ENCODE data around the gene RPS10. TPM values are rescaled to one million over a fixed set of nuclear protein-coding genes. Genes with fewer than 3 reads are reported as not detected.
A peak's percentile ranks its signal among the peaks of the same experiment; 100 is the strongest.

The RPS10 gene
- total RNA-seq, 3 donors from 2014 or later (not counting 1 experiment from before 2014, with no cell fraction given), result 916 to 1,058 (median 1,045) TPM

GRCh38 chr6:34466242-34467185 lies 40.6 kb upstream of the RPS10 start:
- Histone ChIP-seq H3K27me3 (ENCODE audit: control insufficient read depth, insufficient read depth, low read length) (no peaks in the 10 kb centered on the region), H3K36me3 (ENCODE audit: control insufficient read depth, insufficient read depth, low read length) (no peaks in the 10 kb centered on the region), H3K4me3 (ENCODE audit: low read length) (peak overlapping the region; percentile 30), H3K27ac (ENCODE audit: low read length) (no peak overlapping the region), H3K4me1 (ENCODE audit: control insufficient read depth, insufficient read depth, low read length) (peaks cover 40% of the 10 kb centered on the region), H3K9me3 (ENCODE audit: control insufficient read depth, insufficient read depth, low read length) (no peaks in the 10 kb centered on the region)
- no peaks in the 10 kb centered on the region for H3K9me3 Mint-ChIP-seq
- H3K27me3 Mint-ChIP-seq (ENCODE audit: low read depth in 2 of 2), result peaks cover 15 to 18% of the 10 kb centered on the region in 2 donors
- H3K36me3 Mint-ChIP-seq, result no peaks in the 10 kb centered on the region
- intact Hi-C loops (cut with micrococcal nuclease), result loop anchor here (10.0 kb wide), 1 partner anchor 738 kb away; no protein-coding TSS in a partner anchor
- peaks cover 0 to 18% of the 10 kb centered on the region in 2 donors for H3K4me1 Mint-ChIP-seq
- H3K4me3 Mint-ChIP-seq, result no peak overlapping the region
- DNase-seq (no peak), ATAC-seq (no peak)
- TF ChIP-seq CTCF (IDR thresholded peaks at IDR 0.05), result no peak
- no peak overlapping the region for H3K27ac Mint-ChIP-seq
- WGBS (ENCODE audit: insufficient coverage), result 68% methylated on average over 27 of the region's 28 CpGs

DNA sequence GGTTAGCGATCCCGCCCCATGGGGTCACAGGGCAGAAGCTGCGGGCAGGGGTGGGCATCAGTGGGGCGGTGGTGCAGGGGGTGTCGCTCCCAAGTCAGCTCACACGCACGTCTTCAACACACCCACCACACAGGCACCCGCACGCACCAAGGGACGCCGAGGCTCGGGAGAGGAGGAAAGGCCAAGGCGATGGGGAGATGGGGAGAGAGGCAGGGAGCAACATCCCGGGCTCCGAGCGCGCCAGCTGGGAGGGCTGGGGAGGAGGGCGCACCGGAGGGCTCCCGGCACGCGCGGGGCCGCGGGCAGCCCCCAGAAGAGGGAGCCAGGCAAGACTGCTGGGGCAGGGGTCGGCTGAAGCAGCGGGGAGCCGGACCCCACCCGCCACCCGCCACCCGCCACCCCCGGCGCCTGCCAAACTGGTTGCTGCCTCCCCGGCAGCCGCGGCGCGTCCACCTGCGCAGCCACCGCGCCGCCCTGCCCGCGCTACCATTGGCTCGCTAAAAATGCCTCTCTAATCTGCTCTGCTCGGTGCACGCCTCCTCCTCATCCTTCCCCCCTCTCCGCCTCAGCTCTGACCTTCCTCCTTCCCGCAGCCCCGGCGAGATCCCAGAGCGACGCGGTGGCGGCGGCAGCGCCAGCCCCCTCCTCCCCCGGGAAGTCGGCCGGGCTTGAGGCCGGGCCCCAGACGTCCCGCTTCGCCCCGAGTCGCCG lies 39.8 kb upstream of the RPS10 start, which contains the start of gene PACSIN1:
PACSIN1 (plus strand) TSS at position 546 of the 711 bp plus-strand sequence. CDS start 60,230 bp downstream, outside the sequence.
- Histone ChIP-seq H3K27ac (ENCODE audit: low read length) (no peak within 1 kb of the TSS), H3K4me3 (ENCODE audit: low read length) (peak within 1 kb of the TSS; percentile 33), H3K36me3 (ENCODE audit: control insufficient read depth, insufficient read depth, low read length) (no peaks in the 10 kb centered on the region), H3K27me3 (ENCODE audit: control insufficient read depth, insufficient read depth, low read length) (no peaks in the 10 kb centered on the region), H3K4me1 (ENCODE audit: control insufficient read depth, insufficient read depth, low read length) (peaks cover 40% of the 10 kb centered on the region), H3K9me3 (ENCODE audit: control insufficient read depth, insufficient read depth, low read length) (no peaks in the 10 kb centered on the region)
- peak in 1 of 2 donors; percentile 38 for DNase-seq
- no peak for TF ChIP-seq CTCF (IDR thresholded peaks at IDR 0.05)
- Mint-ChIP-seq H3K4me3 (no peak within 1 kb of the TSS), H3K36me3 (no peaks in the 10 kb centered on the region), H3K27ac (peak within 1 kb of the TSS in 1 of 2 donors; percentile 48), H3K4me1 (peaks cover 0 to 18% of the 10 kb centered on the region in 2 donors), H3K27me3 (ENCODE audit: low read depth in 2 of 2) (peaks cover 15 to 18% of the 10 kb centered on the region in 2 donors), H3K9me3 (no peaks in the 10 kb centered on the region)
- ATAC-seq, result peak in 2 of 3 donors; percentile 40 to 72
- 2% methylated on average over 63 of the region's 67 CpGs for WGBS (ENCODE audit: insufficient coverage)
- intact Hi-C loops (cut with micrococcal nuclease), result loop anchor here (10.0 kb wide), 1 partner anchor 739 kb away; no protein-coding TSS in a partner anchor

GRCh38 chr6:34463849-34464248 lies 38.0 kb upstream of the RPS10 start:
- Mint-ChIP-seq H3K4me3 (no peak overlapping the region), H3K27me3 (ENCODE audit: low read depth in 2 of 2) (peaks cover 15 to 16% of the 10 kb centered on the region in 2 donors), H3K36me3 (no peaks in the 10 kb centered on the region), H3K4me1 (peaks cover 0 to 11% of the 10 kb centered on the region in 2 donors), H3K9me3 (no peaks in the 10 kb centered on the region), H3K27ac (no peak overlapping the region)
- no peak overlapping the region for H3K4me3 ChIP-seq (ENCODE audit: low read length)
- no peaks in the 10 kb centered on the region for H3K36me3 ChIP-seq (ENCODE audit: control insufficient read depth, insufficient read depth, low read length)
- no peak for TF ChIP-seq CTCF (IDR thresholded peaks at IDR 0.05)
- peaks cover 30% of the 10 kb centered on the region for H3K4me1 ChIP-seq (ENCODE audit: control insufficient read depth, insufficient read depth, low read length)
- DNase-seq, result no peak
- H3K27ac ChIP-seq (ENCODE audit: low read length), result no peak overlapping the region
- WGBS (ENCODE audit: insufficient coverage), result 87% methylated on average over 4 of the region's 4 CpGs
- H3K9me3 ChIP-seq (ENCODE audit: control insufficient read depth, insufficient read depth, low read length), result no peaks in the 10 kb centered on the region
- no peaks in the 10 kb centered on the region for H3K27me3 ChIP-seq (ENCODE audit: control insufficient read depth, insufficient read depth, low read length)
- intact Hi-C loops (cut with micrococcal nuclease), result loop anchor here (5.0 to 10.0 kb wide), 2 partner anchors 741 to 778 kb away; no protein-coding TSS in a partner anchor
- no peak for ATAC-seq

All from natural killer cell (primary cell).